Lower leg skin (tissue), 4 donors: ENCODE data around the gene IRF9. TPM values are rescaled to one million over a fixed set of nuclear protein-coding genes. Genes with fewer than 3 reads are reported as not detected.

ENCODE experiments used
- DNase-seq, 2 donors: peaks; one replicate each; pipeline ENCODE4 v3.0.0-alpha.2; 2019; ENCODE audit warnings: low spot score in 2 of 2
- H3K4me3 ChIP-seq: fragments of 200-600 bp; sonication (generic); 2 replicates; pipeline ENCODE4 v1.5.1; 2017; ENCODE audit warnings: mild to moderate bottlenecking, low read depth; ENCODE audit not compliant: poor library complexity, severe bottlenecking
- CTCF ChIP-seq, 3 donors: fragments of 450-650 bp; IDR thresholded peaks; one replicate each; pipeline ENCODE4 v1.5.1; 2016; ENCODE audit warnings: antibody characterized with exemption in 3 of 3, mild to moderate bottlenecking in 3 of 3, moderate library complexity in 2 of 3
- POLR2A ChIP-seq, 2 donors: fragments of 450-650 bp; IDR thresholded peaks; one replicate each; pipeline ENCODE4 v1.6.1; 2016 to 2017; ENCODE audit warnings: antibody characterized with exemption in 2 of 2, mild to moderate bottlenecking in 1 of 2, moderate library complexity in 1 of 2
- WGBS, 2 donors: methylation state at CpG; one replicate each; pipeline ENCODE4 v1.1.5; 2018; 5-methylcytosine and 5-hydroxymethylcytosine counted together
- intact Hi-C: fragments of 100-400 bp; cut with DNase I; formaldehyde crosslinking; loops from one replicate; pipeline ENCODE4 v1.15.0; 2023; ENCODE audit warnings: low total_unique reads
- total RNA-seq, 4 donors: library from RNA; depleted of rRNA; stranded (reverse); fragments of >200 nt; gene quantifications; one replicate each; pipeline ENCODE4 v1.1.0, GENCODE V29; 2016

Gene IRF9
- total RNA-seq, 4 donors from 2014 or later, result 36.1 to 54.1 (median 44.2) TPM

GRCh38 chr14:24185026-24185425 is 24.0 kb downstream of the IRF9 start:
- no peak for DNase-seq
- H3K4me3 ChIP-seq, result no peak overlapping the region
- intact Hi-C loops, result no loop called here
- WGBS, 2 donors, result 96 to 99% methylated on average over 7 of the region's 7 CpGs
- no peak for TF ChIP-seq POLR2A (IDR thresholded peaks at IDR 0.05)
- TF ChIP-seq CTCF (IDR thresholded peaks at IDR 0.05), result no peak

- WGBS, 2 donors, result 88 to 90% methylated on average over 11 of the region's 11 CpGs
- intact Hi-C loops, result no loop called here
- DNase-seq, result no peak
- H3K4me3 ChIP-seq, result no peak overlapping the region
- TF ChIP-seq POLR2A (IDR thresholded peaks at IDR 0.05) (no peak), CTCF (IDR thresholded peaks at IDR 0.05) (no peak)
These were observed 24.7 kb downstream of the IRF9 start for GRCh38 chr14:24185741-24186140.

GRCh38 chr14:24186831-24187538 is 25.9 kb downstream of the IRF9 start:
- no peak for DNase-seq
- TF ChIP-seq CTCF (IDR thresholded peaks at IDR 0.05), result no peak
- TF ChIP-seq POLR2A (IDR thresholded peaks at IDR 0.05), result no peak
- 87 to 92% methylated on average over 10 of the region's 10 CpGs for WGBS, 2 donors
- H3K4me3 ChIP-seq, result no peak overlapping the region
- intact Hi-C loops, result no loop called here

GRCh38 chr14:24187539-24187915 is 26.5 kb downstream of the IRF9 start:
- H3K4me3 ChIP-seq, result no peak overlapping the region
- TF ChIP-seq CTCF (IDR thresholded peaks at IDR 0.05), result no peak
- no peak for TF ChIP-seq POLR2A (IDR thresholded peaks at IDR 0.05)
- no peak for DNase-seq
- intact Hi-C loops, result no loop called here
- WGBS, 2 donors, result 91 to 96% methylated on average over 1 to 2 of the region's 2 CpGs

GRCh38 chr14:24188251-24189058 is 27.4 kb downstream of the IRF9 start, which contains the start of gene IPO4:
IPO4 (minus strand) TSS chr14:24188816; CDS start chr14:24188787, 29 bp downstream.
- DNase-seq, result peak; percentile 96 to 99
- H3K4me3 ChIP-seq, result peak within 1 kb of the TSS; percentile 46
- no peak for TF ChIP-seq POLR2A (IDR thresholded peaks at IDR 0.05)
- TF ChIP-seq CTCF (IDR thresholded peaks at IDR 0.05), result peak in 1 of 3 donors; percentile 40
- WGBS, 2 donors, result 0 to 1% methylated on average over 40 to 52 of the region's 65 CpGs
- intact Hi-C loops, result no loop called here
